Heart left ventricle (tissue), 16 donors: ENCODE results near the gene KRTAP10-1. TPM values are rescaled to one million over a fixed set of nuclear protein-coding genes. Genes with fewer than 3 reads are reported as not detected.
A peak's percentile ranks its signal among the peaks of the same experiment; 100 is the strongest.

Source experiments
- ATAC-seq, 4 donors: fragments of 200-7000 bp; cut with Tn5 transposase; one replicate each; pipeline ENCODE4 v1.9.1; 2020 to 2022; ENCODE audit warnings: moderate library complexity in 4 of 4, mild to moderate bottlenecking in 3 of 4, moderate number of reproducible peaks in 1 of 4
- DNase-seq, 5 donors: peaks; one replicate each; pipeline ENCODE4 v3.0.0-alpha.2; 2020
- H3K27ac ChIP-seq, 12 donors: fragments of 200-600 bp; sonication (generic) in 4 of 12; one replicate each; pipeline versions ENCODE4 v1.5.0 to v1.8.0; 2016 to 2022; ENCODE audit warnings: mild to moderate bottlenecking in 2 of 12
- H3K27me3 ChIP-seq, 9 donors: fragments of 200-600 bp; sonication (generic) in 2 of 9; one replicate each; pipeline versions ENCODE4 v1.5.1 to v1.8.0; 2016 to 2022; ENCODE audit warnings: mild to moderate bottlenecking in 3 of 9
- H3K36me3 ChIP-seq, 9 donors: fragments of 200-600 bp; sonication (generic) in 2 of 9; one replicate each; pipeline versions ENCODE4 v1.5.0 to v1.8.0; 2018 to 2022; ENCODE audit warnings: mild to moderate bottlenecking in 2 of 9
- H3K4me1 ChIP-seq, 12 donors: fragments of 200-600 bp; sonication (generic) in 4 of 12; one replicate each; pipeline versions ENCODE4 v1.5.0 to v1.8.0; 2016 to 2022; ENCODE audit warnings: mild to moderate bottlenecking in 3 of 12
- H3K4me3 ChIP-seq, 12 donors: fragments of 200-600 bp; sonication (generic) in 4 of 12; one replicate each; pipeline versions ENCODE4 v1.5.0 to v1.8.0; 2017 to 2022; ENCODE audit warnings: mild to moderate bottlenecking in 9 of 12, moderate library complexity in 4 of 12
- H3K9me3 ChIP-seq, 12 donors: fragments of 200-600 bp; sonication (generic) in 4 of 12; one replicate each; pipeline versions ENCODE4 v1.5.0 to v1.8.0; 2016 to 2022; ENCODE audit warnings: mild to moderate bottlenecking in 1 of 12
- POLR2A ChIP-seq, 2 donors: fragments of 450-650 bp; IDR thresholded peaks; one replicate each; pipeline ENCODE4 v1.6.1; 2017; ENCODE audit warnings: antibody characterized with exemption in 2 of 2, mild to moderate bottlenecking in 2 of 2, moderate library complexity in 2 of 2
- WGBS, 4 donors: extraction: QIAGEN DNeasy Blood & Tissue Kit in 2 of 4; methylation state at CpG; one replicate each; pipeline versions ENCODE4 v1.1.5 to v1.1.7; 2013 to 2018; 5-methylcytosine and 5-hydroxymethylcytosine counted together
- intact Hi-C, 10 donors: fragments of 100-400 bp; cut with DNase I; formaldehyde crosslinking; loops; one replicate each; pipeline versions ENCODE4 v1.11.1 to v1.14.2; 2022
- polyA plus RNA-seq, 2 donors: library from polyadenylated mRNA; stranded (reverse); fragments of 200-250 nt; gene quantifications; one replicate each; pipeline ENCODE4 v1.2.3, GENCODE V29; 2013
- total RNA-seq, 9 donors: library from RNA; depleted of rRNA in 2 of 9; stranded (reverse); fragments of >200 nt in 2 of 9; fragmentation: NEBNext Ultra II Directional in 3 of 9; extraction: Animal tissue kit (Norgen Biotek cat#: 25700) in 3 of 9; gene quantifications; one replicate each; pipeline versions ENCODE4 v1.1.0 to v1.2.4, GENCODE V29; 2016 to 2023
- TF ChIP-seq, protein P1 (sequence below), 12 donors: fragments of 200-600 bp; sonication (generic) in 4 of 12; IDR thresholded peaks; one replicate each; pipeline versions ENCODE4 v1.5.0 to v1.8.0; 2018 to 2022; ENCODE audit warnings: antibody characterized with exemption in 12 of 12, mild to moderate bottlenecking in 5 of 12
- donor health status: ischemic (EF 13 %, LVEDD 7.1; RV severe dilation, severe dysfunction).
- donor health status: healthy with polysubstance abuse.
- donor health status: DM: no; HTN: yes; CAD: no.
- donor health status: DM: no; HTN: no; CAD: no.
- donor health status: ischemic (EF 25% LVEDD 6.9; RV normal size, moderate dysfunction).
- donor health status: ischemic (EF 25% LVEDD 5.7; RV mildly dilated, moderate dysfunction).
- donor health status: healthy.
- donor health status: DM: yes; HTN: yes; CAD: no.
- donor health status: ischemic (EF 35%, LVEDD 5.7; RV mildly dilated, moderate dysfunction).
- donor health status: nonischemic (EF 11% LVEDD 7.7; RV severe dilation, severe dysfunction).
- donor health status: DM: yes; HTN: yes; CAD: no.
- donor health status: PGD.
- donor health status: ischemic (EF 29% LVEDD 5.4; RV normal size, mild dysfunction).
- donor health status: nonischemic (EF 23%, LVEDD 6.1; RV moderate dilation, normal function).

KRTAP10-1 gene
- total and polyA plus RNA-seq, 11 donors: not detected

- Histone ChIP-seq H3K4me3 (no peak overlapping the region), H3K27me3 (peaks cover 0 to 41% (median 2%) of the 10 kb centered on the region in 9 donors), H3K4me1 (no peaks in the 10 kb centered on the region), H3K27ac (no peak overlapping the region), H3K9me3 (peaks cover 0 to 24% (median 3%) of the 10 kb centered on the region in 12 donors), H3K36me3 (no peaks in the 10 kb centered on the region)
- WGBS, 4 donors: 70 to 74% (median 71%) methylated on average over 20 to 25 of the region's 25 CpGs
- peak in 1 of 4 donors; percentile 36 for ATAC-seq
- DNase-seq: no peak
- TF ChIP-seq, protein P1, sequence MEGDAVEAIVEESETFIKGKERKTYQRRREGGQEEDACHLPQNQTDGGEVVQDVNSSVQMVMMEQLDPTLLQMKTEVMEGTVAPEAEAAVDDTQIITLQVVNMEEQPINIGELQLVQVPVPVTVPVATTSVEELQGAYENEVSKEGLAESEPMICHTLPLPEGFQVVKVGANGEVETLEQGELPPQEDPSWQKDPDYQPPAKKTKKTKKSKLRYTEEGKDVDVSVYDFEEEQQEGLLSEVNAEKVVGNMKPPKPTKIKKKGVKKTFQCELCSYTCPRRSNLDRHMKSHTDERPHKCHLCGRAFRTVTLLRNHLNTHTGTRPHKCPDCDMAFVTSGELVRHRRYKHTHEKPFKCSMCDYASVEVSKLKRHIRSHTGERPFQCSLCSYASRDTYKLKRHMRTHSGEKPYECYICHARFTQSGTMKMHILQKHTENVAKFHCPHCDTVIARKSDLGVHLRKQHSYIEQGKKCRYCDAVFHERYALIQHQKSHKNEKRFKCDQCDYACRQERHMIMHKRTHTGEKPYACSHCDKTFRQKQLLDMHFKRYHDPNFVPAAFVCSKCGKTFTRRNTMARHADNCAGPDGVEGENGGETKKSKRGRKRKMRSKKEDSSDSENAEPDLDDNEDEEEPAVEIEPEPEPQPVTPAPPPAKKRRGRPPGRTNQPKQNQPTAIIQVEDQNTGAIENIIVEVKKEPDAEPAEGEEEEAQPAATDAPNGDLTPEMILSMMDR (IDR thresholded peaks at IDR 0.05): no peak
- TF ChIP-seq POLR2A (IDR thresholded peaks at IDR 0.05): no peak
- intact Hi-C loops: no loop called here
Observed at GRCh38 chr21:44549525-44550211, 9.7 kb upstream of the KRTAP10-1 start.

GRCh38 chr21:44548922-44549321 is 8.9 kb upstream of the KRTAP10-1 start:
- H3K36me3 ChIP-seq: no peaks in the 10 kb centered on the region
- no peak overlapping the region for H3K27ac ChIP-seq
- intact Hi-C loops: no loop called here
- no peak for TF ChIP-seq POLR2A (IDR thresholded peaks at IDR 0.05)
- TF ChIP-seq, protein P1 (IDR thresholded peaks at IDR 0.05): no peak
- ATAC-seq (no peak), DNase-seq (no peak)
- H3K27me3 ChIP-seq: peaks cover 0 to 34% (median 2%) of the 10 kb centered on the region in 9 donors
- peaks cover 0 to 24% (median 3%) of the 10 kb centered on the region in 12 donors for H3K9me3 ChIP-seq
- 36 to 48% (median 41%) methylated on average over 14 of the region's 14 CpGs for WGBS, 4 donors
- no peaks in the 10 kb centered on the region for H3K4me1 ChIP-seq
- no peak overlapping the region for H3K4me3 ChIP-seq

GRCh38 chr21:44548381-44548780 is 8.4 kb upstream of the KRTAP10-1 start:
- 67 to 70% (median 68%) methylated on average over 13 of the region's 13 CpGs for WGBS, 4 donors
- H3K4me1 ChIP-seq: no peaks in the 10 kb centered on the region
- H3K9me3 ChIP-seq: peaks cover 0 to 29% (median 3%) of the 10 kb centered on the region in 12 donors
- TF ChIP-seq, protein P1 (IDR thresholded peaks at IDR 0.05): no peak
- no peak for TF ChIP-seq POLR2A (IDR thresholded peaks at IDR 0.05)
- DNase-seq: no peak
- ATAC-seq: no peak
- intact Hi-C loops: no loop called here
- no peaks in the 10 kb centered on the region for H3K36me3 ChIP-seq
- no peak overlapping the region for H3K27ac ChIP-seq
- no peak overlapping the region for H3K4me3 ChIP-seq
- H3K27me3 ChIP-seq: peaks cover 0 to 33% (median 2%) of the 10 kb centered on the region in 9 donors

GRCh38 chr21:44547656-44548331 is 7.8 kb upstream of the KRTAP10-1 start:
- TF ChIP-seq, protein P1 (IDR thresholded peaks at IDR 0.05): no peak
- no peak for TF ChIP-seq POLR2A (IDR thresholded peaks at IDR 0.05)
- intact Hi-C loops: no loop called here
- H3K4me1 ChIP-seq: no peaks in the 10 kb centered on the region
- H3K27ac ChIP-seq: peak overlapping the region in 1 of 12 donors; percentile 43
- ATAC-seq: no peak
- no peak for DNase-seq
- peaks cover 0 to 35% (median 4%) of the 10 kb centered on the region in 12 donors for H3K9me3 ChIP-seq
- 45 to 61% (median 53%) methylated on average over 5 of the region's 5 CpGs for WGBS, 4 donors
- H3K27me3 ChIP-seq: peaks cover 0 to 31% (median 0%) of the 10 kb centered on the region in 9 donors
- H3K4me3 ChIP-seq: no peak overlapping the region
- no peaks in the 10 kb centered on the region for H3K36me3 ChIP-seq
